ENCODE measurements around the gene SEC22C.

GRCh38 chr3:42550250-42550649 lies 31.5 kb downstream of the SEC22C start:
- TF ChIP-seq CTCF (optimal IDR thresholded peaks at IDR 0.05 in 1 of 3, IDR thresholded peaks at IDR 0.05 in 1 of 3, conservative IDR thresholded peaks at IDR 0.05 in 1 of 3; ENCODE audit: extremely low read depth in 1 of 3, insufficient read depth in 2 of 3, low read length in 3 of 3) (no peak), EZH2 (IDR thresholded peaks at IDR 0.05; ENCODE audit: low read length) (no peak)

Measured in keratinocyte (primary cell).